LNCaP clone FGC (cell line): ENCODE results near the gene IPPK.

Experiments used
- DNase-seq: peaks from one replicate; pipeline ENCODE4 v3.0.0-alpha.2; 2011; ENCODE audit warnings: low read depth
- H3K4me3 ChIP-seq: 2 replicates; pipeline ENCODE4 v1.5.1; 2011; ENCODE audit warnings: mild to moderate bottlenecking, low read depth, low read length, control low read depth
- TF ChIP-seq, protein P1 (sequence below): IDR thresholded peaks from 2 replicates; pipeline ENCODE4 v1.5.1; 2012; ENCODE audit warnings: mild to moderate bottlenecking; ENCODE audit not compliant: control insufficient read depth, insufficient read depth; ENCODE audit errors: extremely low read depth

IPPK gene

DNA sequence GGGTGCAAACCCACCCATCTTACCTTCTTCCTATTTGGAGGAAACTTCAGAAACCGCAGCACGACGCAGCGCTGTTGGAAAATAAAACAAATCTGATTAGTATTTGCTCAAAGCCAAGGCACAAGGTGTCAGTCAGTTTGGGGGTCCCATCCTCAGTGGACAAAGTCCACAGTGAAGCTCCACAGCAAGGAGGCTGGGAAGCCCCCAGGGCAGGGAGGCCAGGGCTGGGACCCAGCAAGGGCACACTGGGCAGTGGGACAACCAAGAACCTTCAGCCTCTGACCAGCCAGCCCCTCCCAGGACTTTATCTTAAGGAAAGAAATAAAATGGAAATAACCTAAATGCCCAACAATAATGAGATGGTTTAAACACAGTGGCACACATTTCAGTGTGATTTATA lies 11.3 kb downstream of the IPPK start:
- DNase-seq = no peak
- H3K4me3 ChIP-seq = no peak overlapping the region
- TF ChIP-seq, protein P1, sequence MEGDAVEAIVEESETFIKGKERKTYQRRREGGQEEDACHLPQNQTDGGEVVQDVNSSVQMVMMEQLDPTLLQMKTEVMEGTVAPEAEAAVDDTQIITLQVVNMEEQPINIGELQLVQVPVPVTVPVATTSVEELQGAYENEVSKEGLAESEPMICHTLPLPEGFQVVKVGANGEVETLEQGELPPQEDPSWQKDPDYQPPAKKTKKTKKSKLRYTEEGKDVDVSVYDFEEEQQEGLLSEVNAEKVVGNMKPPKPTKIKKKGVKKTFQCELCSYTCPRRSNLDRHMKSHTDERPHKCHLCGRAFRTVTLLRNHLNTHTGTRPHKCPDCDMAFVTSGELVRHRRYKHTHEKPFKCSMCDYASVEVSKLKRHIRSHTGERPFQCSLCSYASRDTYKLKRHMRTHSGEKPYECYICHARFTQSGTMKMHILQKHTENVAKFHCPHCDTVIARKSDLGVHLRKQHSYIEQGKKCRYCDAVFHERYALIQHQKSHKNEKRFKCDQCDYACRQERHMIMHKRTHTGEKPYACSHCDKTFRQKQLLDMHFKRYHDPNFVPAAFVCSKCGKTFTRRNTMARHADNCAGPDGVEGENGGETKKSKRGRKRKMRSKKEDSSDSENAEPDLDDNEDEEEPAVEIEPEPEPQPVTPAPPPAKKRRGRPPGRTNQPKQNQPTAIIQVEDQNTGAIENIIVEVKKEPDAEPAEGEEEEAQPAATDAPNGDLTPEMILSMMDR = no peak

DNA sequence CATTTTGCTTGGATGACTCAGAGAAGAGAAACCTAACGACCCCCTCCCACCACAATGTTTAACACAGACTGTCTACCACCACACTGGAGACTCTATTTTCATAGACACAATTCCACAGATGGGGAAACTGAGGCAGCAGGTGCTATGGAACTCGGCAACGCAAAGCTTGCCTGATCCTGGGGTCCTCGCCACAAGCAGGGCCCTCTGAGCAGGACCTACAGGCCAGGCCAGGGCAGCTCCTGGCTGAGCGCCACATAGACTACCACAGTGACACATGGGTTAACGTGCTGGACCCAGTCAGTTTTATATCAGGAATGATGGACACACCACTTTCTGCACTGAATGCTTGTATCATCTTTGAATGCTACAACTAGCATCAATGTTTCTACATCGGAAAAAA lies 11.8 kb downstream of the IPPK start:
- no peak overlapping the region for H3K4me3 ChIP-seq
- TF ChIP-seq, protein P1 = no peak
- no peak for DNase-seq

DNA sequence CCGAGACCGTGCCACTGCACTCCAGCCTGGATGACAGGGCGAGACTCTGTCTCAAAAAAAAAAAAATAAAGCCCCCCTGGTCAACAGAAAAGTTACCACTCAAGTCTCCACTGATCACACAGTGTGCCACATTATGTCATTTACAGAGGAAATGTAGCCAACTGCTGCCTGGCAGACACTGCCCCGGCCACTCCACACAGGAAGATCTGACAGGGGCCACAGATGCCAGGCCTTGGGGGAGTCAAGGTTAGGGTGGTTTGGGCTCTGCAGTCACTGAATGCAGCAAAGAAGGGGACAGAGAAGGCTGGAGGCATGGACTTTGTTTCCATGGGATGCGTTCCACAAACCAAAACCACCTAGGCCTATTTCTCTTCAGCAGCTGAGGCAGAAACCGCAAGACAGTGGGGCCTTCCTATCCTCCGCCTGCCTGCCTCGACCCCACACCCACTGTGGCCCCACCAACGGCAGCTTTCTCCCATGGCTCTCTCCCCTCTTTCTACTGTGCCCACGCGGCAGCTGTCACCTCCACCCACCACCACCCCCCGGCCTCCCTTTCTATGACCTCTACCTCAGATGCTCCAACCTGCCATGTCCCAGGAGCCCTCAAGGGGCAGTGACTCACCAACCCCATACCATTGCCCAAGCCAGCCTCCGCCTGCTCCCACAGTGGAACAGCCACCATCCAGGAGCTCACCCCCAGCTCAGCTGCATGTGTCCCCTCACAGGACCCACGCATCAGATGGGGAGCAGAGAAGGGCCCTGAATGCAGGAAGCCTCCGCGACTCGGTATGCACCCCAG lies 12.4 kb downstream of the IPPK start:
- no peak for DNase-seq
- H3K4me3 ChIP-seq = no peak overlapping the region
- TF ChIP-seq, protein P1 = no peak

DNA sequence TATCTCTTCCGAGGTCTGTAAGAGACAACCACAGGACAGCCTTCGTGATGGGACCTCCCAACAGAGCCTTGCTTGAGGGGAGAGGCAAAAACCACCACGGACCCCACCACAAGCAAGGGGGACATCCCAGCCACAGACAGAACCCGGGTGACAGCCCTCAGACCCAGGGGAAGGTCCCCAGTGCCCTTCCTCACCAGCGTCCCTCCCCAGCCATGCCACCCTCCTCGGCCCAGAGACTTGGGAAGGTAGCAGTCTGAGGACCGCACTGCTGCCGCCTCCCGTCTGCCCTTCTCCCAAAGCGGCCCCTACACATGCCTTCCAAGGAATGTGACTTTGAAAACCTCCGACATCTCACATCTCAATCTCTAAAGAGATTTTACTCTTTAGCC lies 13.4 kb downstream of the IPPK start:
- DNase-seq = no peak
- no peak overlapping the region for H3K4me3 ChIP-seq
- TF ChIP-seq, protein P1 = no peak

DNA sequence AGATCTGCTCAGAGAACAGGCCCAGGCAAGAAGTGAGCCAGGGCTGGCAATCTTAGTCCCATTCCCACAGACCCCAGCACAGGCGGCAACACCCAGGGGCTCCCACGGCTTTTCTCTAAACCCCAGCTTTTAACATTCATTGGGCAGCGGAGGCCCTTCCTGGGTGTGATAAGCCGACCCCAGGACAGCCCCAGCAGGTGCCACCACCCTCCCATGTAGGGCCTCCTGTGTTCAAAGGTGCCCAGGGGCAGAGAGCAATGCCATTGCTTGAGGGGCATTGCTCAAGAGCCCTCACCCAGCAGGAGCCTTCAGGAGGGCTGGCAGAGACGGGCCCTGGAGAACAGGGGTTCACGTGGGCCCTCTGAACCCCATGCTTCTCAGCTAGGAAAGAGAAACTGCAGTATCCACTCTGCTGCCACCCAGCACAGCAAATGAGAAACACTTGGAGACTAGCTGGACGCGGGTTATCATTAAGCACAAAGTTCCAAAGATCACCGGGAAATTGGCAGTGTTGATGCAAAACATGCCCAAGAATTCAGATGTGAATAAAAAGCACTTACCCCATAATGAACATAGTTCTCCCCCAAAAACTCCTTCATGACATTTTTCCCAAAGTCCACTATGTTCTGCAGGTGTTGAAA lies 13.9 kb downstream of the IPPK start:
- H3K4me3 ChIP-seq = no peak overlapping the region
- TF ChIP-seq, protein P1 = no peak
- no peak for DNase-seq

DNA sequence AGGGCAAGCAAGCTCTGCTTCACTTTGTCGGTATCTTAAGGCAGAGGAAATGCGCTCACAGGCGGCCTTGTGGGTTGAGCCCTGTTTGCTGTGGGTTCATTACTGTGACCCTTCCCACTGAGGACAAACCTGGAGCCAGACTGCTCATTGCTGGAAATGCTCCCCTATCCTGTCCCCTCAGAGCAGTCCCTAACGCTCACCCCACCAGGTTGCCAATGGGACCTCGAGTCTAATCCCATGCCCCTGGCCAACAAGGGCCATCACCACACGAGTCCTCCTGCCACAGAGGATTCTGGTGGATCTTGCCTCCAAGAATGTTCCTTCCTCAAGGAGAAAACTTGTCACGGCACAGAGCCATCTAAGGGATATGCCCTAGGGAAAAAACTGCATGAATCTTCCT lies 14.6 kb downstream of the IPPK start:
- TF ChIP-seq, protein P1 = no peak
- no peak overlapping the region for H3K4me3 ChIP-seq
- no peak for DNase-seq
